Anterior cingulate cortex (tissue), 58 donors: ENCODE results near the gene ZNF746.

Source experiments
- DNase-seq, 58 donors: peaks; one replicate each; lab custom pipeline; 2025; lab: John Stamatoyannopoulos, UW

ZNF746 gene

GRCh38 chr7:149493366-149493765 lies 4.2 kb downstream of the ZNF746 start:
- no peak for DNase-seq

GRCh38 chr7:149490083-149490760 lies 7.4 kb downstream of the ZNF746 start:
- no peak for DNase-seq

GRCh38 chr7:149489391-149490024 lies 8.1 kb downstream of the ZNF746 start:
- no peak for DNase-seq

- DNase-seq: no peak
Measured at GRCh38 chr7:149479568-149479967, 18.0 kb downstream of the ZNF746 start.

- no peak for DNase-seq
Measured at GRCh38 chr7:149478754-149479153, 18.9 kb downstream of the ZNF746 start.

- no peak for DNase-seq
Measured at GRCh38 chr7:149477494-149478443, 19.8 kb downstream of the ZNF746 start.

GRCh38 chr7:149476791-149477190 lies 20.8 kb downstream of the ZNF746 start:
- DNase-seq: no peak

GRCh38 chr7:149475121-149476045 lies 22.2 kb downstream of the ZNF746 start:
- no peak for DNase-seq

GRCh38 chr7:149474309-149475120 lies 23.1 kb downstream of the ZNF746 start:
- no peak for DNase-seq

- peak in 2 of 58 donors; percentile 9 to 18 for DNase-seq
Measured at GRCh38 chr7:149473251-149473650, 24.4 kb downstream of the ZNF746 start.

GRCh38 chr7:149471289-149471953 lies 26.2 kb downstream of the ZNF746 start:
- no peak for DNase-seq

- no peak for DNase-seq
Measured at GRCh38 chr7:149469806-149470205, 27.8 kb downstream of the ZNF746 start.

GRCh38 chr7:149468208-149468607 lies 29.4 kb downstream of the ZNF746 start:
- DNase-seq: no peak

- DNase-seq: no peak
Measured at GRCh38 chr7:149467321-149467859, 30.2 kb downstream of the ZNF746 start.

GRCh38 chr7:149466364-149466763 lies 31.2 kb downstream of the ZNF746 start:
- no peak for DNase-seq

- no peak for DNase-seq
Measured at GRCh38 chr7:149463500-149464161, 34.0 kb downstream of the ZNF746 start.

- DNase-seq: no peak
Measured at GRCh38 chr7:149462101-149462520, 35.5 kb downstream of the ZNF746 start.
